Measurements from ENCODE around the gene NPTN.

Gene NPTN

GRCh38 chr15:73585871-73586654 lies 47.1 kb downstream of the NPTN start:
- TF ChIP-seq CSRNP3 (CRISPR knock-in tag; IDR thresholded peaks at IDR 0.05) (no peak), SNAI2 (CRISPR knock-in tag; IDR thresholded peaks at IDR 0.05) (no peak), PPARA (CRISPR knock-in tag; IDR thresholded peaks at IDR 0.05; ENCODE audit: borderline replicate concordance) (no peak), ZNF8 (CRISPR knock-in tag; IDR thresholded peaks at IDR 0.05) (no peak), POU6F1 (CRISPR knock-in tag; IDR thresholded peaks at IDR 0.05; ENCODE audit: borderline replicate concordance, low read depth) (no peak), TSHZ2 (CRISPR knock-in tag; IDR thresholded peaks at IDR 0.05) (no peak), PATZ1 (CRISPR knock-in tag; IDR thresholded peaks at IDR 0.05; ENCODE audit: borderline replicate concordance) (no peak), ZFP30 (CRISPR knock-in tag; IDR thresholded peaks at IDR 0.05) (no peak), ZC3H10 (CRISPR knock-in tag; IDR thresholded peaks at IDR 0.05) (no peak), ISL1 (CRISPR knock-in tag; IDR thresholded peaks at IDR 0.05) (no peak), TOX (CRISPR knock-in tag; IDR thresholded peaks at IDR 0.05; ENCODE audit: borderline replicate concordance) (no peak), CSDC2 (CRISPR knock-in tag; IDR thresholded peaks at IDR 0.05) (no peak)

GRCh38 chr15:73584699-73585420 lies 48.3 kb downstream of the NPTN start:
- TF ChIP-seq ZFP30 (CRISPR knock-in tag; IDR thresholded peaks at IDR 0.05) = no peak
- TF ChIP-seq CSDC2 (CRISPR knock-in tag; IDR thresholded peaks at IDR 0.05) = no peak
- no peak for TF ChIP-seq ZC3H10 (CRISPR knock-in tag; IDR thresholded peaks at IDR 0.05)
- TF ChIP-seq POU6F1 (CRISPR knock-in tag; IDR thresholded peaks at IDR 0.05; ENCODE audit: borderline replicate concordance, low read depth) = no peak
- no peak for TF ChIP-seq ISL1 (CRISPR knock-in tag; IDR thresholded peaks at IDR 0.05)
- TF ChIP-seq ESRRG (CRISPR knock-in tag; IDR thresholded peaks at IDR 0.05) = no peak
- TF ChIP-seq PPARA (CRISPR knock-in tag; IDR thresholded peaks at IDR 0.05; ENCODE audit: borderline replicate concordance) = no peak
- no peak for TF ChIP-seq CREB5 (CRISPR knock-in tag; IDR thresholded peaks at IDR 0.05; ENCODE audit: low read depth)
- no peak for TF ChIP-seq ARNTL (CRISPR knock-in tag; IDR thresholded peaks at IDR 0.05; ENCODE audit: borderline replicate concordance, low read depth)
- no peak for TF ChIP-seq ZNF565 (CRISPR knock-in tag; conservative IDR thresholded peaks at IDR 0.05; ENCODE audit: low read depth)
- TF ChIP-seq ZNF70 (CRISPR knock-in tag; IDR thresholded peaks at IDR 0.05) = no peak
- TF ChIP-seq OSR1 (CRISPR knock-in tag; IDR thresholded peaks at IDR 0.05) = no peak
- no peak for TF ChIP-seq CSRNP3 (CRISPR knock-in tag; IDR thresholded peaks at IDR 0.05)
- TF ChIP-seq RARB (CRISPR knock-in tag; IDR thresholded peaks at IDR 0.05) = no peak
- ATAC-seq = peak; percentile 61

More at GRCh38 chr15:73585871-73586654, 47.1 kb downstream of the NPTN start:
- ATAC-seq = no peak
